Measurements from ENCODE around the gene RUBCNL. TPM values are rescaled to one million over a fixed set of nuclear protein-coding genes. Genes with fewer than 3 reads are reported as not detected.

The RUBCNL gene
- total RNA-seq, 4 donors from 2014 or later: 0.48 to 0.85 (median 0.76) TPM; not detected in 1

DNA sequence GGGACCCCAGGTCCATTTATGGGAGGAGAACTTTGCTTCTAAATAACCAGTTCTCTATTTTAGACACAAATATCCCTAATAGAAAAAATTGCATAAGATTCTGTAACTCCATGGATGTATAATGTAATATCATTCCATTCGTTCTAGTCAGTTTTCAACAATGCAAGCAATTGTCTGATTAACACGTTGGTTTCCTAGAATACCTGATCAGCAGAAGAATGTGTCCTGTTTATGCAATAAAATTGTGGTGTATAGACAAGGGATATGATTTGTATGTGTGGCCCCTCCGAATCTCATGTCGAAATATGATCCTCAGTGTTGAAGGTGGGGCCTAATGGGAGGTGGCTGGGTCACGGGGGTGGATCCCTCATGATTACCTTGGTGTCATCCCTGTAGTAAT, 62.1 kb downstream of the RUBCNL start:
- DNase-seq: no peak
- TF ChIP-seq, protein P1, sequence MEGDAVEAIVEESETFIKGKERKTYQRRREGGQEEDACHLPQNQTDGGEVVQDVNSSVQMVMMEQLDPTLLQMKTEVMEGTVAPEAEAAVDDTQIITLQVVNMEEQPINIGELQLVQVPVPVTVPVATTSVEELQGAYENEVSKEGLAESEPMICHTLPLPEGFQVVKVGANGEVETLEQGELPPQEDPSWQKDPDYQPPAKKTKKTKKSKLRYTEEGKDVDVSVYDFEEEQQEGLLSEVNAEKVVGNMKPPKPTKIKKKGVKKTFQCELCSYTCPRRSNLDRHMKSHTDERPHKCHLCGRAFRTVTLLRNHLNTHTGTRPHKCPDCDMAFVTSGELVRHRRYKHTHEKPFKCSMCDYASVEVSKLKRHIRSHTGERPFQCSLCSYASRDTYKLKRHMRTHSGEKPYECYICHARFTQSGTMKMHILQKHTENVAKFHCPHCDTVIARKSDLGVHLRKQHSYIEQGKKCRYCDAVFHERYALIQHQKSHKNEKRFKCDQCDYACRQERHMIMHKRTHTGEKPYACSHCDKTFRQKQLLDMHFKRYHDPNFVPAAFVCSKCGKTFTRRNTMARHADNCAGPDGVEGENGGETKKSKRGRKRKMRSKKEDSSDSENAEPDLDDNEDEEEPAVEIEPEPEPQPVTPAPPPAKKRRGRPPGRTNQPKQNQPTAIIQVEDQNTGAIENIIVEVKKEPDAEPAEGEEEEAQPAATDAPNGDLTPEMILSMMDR (IDR thresholded peaks at IDR 0.05): no peak
- no peak for TF ChIP-seq POLR2A (IDR thresholded peaks at IDR 0.05)
- H3K27me3 ChIP-seq: no peaks in the 10 kb centered on the region
- no peaks in the 10 kb centered on the region for H3K9me3 ChIP-seq
- no peak overlapping the region for H3K4me3 ChIP-seq
- intact Hi-C loops (cut with DNase I): no loop called here
- H3K4me1 ChIP-seq: no peaks in the 10 kb centered on the region
- no peaks in the 10 kb centered on the region for H3K36me3 ChIP-seq
- 72 to 73% methylated on average over 5 of the region's 5 CpGs for WGBS, 2 donors
- H3K27ac ChIP-seq: no peak overlapping the region

DNA sequence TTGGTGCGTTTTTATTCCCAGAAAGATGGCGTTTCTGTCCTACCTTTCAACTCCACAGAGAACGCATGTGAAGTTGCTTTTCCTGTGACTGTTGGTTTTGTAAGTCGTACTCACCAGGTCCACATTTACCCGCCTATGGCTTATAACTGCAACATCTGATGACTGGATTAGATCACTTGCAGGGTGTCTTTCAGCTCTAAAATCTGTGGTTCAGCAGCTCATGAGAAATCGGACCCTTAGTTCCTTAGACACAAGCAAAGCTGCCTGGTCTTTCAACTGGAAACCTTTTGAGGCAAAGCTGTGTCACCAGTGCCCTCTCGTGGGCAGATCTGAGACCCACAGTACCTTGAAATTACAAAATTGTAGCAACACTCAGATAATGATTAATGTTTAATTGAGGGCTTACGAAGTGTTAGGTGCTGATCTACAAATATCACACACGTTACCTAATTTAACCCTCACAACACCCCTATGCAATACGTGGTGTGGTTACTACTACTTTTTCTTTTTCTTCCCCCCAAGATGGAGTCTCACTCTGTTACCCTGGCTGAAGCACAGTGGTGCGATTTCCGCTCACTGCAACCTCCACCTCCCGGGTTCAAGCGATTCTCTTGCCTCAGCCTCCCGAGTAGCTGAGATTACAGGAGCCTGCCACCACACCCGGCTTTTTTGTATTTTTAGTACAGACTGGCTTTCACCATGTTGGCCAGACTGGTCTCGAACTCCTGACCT, 65.4 kb downstream of the RUBCNL start:
- no peak for DNase-seq
- no peaks in the 10 kb centered on the region for H3K36me3 ChIP-seq
- 50 to 53% methylated on average over 16 to 17 of the region's 17 CpGs for WGBS, 2 donors
- no peak overlapping the region for H3K27ac ChIP-seq
- H3K4me3 ChIP-seq: no peak overlapping the region
- TF ChIP-seq, protein P1 (IDR thresholded peaks at IDR 0.05): peak in 5 of 6 experiments; percentile 23 to 52 (median 48)
- no peak for TF ChIP-seq POLR2A (IDR thresholded peaks at IDR 0.05)
- no peaks in the 10 kb centered on the region for H3K9me3 ChIP-seq
- no peaks in the 10 kb centered on the region for H3K27me3 ChIP-seq
- intact Hi-C loops (cut with DNase I): no loop called here
- no peaks in the 10 kb centered on the region for H3K4me1 ChIP-seq

DNA sequence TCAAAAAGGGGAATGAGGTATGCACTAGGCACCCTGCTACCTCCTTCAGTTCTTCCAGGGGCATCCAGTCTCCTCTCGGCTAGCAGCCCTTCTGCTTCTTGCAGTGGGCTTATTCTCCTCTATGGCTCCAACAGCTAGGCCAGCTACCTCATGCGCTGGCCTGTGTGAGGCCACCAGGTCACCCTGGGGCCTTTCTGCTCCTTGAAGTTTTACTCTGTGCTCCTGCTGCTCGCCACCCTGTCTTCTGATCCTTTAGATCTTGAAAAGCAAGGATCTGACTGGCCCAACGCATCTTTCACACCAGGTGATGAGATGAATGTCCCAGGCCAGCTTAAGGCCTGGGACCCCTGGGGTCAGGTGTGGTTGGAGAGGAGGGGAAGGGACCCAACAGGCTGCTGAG, 66.2 kb downstream of the RUBCNL start:
- Histone ChIP-seq H3K27me3 (no peaks in the 10 kb centered on the region), H3K36me3 (no peaks in the 10 kb centered on the region), H3K4me3 (no peak overlapping the region), H3K9me3 (no peaks in the 10 kb centered on the region), H3K27ac (no peak overlapping the region), H3K4me1 (no peaks in the 10 kb centered on the region)
- TF ChIP-seq POLR2A (IDR thresholded peaks at IDR 0.05): no peak
- TF ChIP-seq, protein P1 (IDR thresholded peaks at IDR 0.05): no peak
- intact Hi-C loops (cut with DNase I): no loop called here
- WGBS, 2 donors: 75 to 93% methylated on average over 2 to 3 of the region's 4 CpGs
- DNase-seq: no peak

DNA sequence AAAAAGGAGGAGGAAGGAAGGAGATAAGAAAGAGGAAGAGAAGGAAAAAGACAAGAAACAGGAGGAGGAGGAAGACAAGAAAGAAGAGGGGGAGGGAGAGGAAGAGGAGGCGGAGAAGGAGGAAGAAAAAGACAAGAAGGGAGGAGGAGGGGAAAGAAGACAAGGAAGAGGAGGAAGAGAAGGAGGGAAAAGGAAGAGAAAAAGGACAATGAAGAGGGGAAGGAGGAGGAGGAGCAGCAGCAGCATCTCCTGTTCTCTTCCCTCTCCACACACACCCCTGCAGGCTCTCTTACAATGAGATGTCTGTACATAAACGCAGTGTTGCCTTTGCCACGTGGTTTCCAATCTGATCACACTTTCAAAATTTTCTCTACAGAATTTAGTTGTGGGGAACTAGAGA, 66.6 kb downstream of the RUBCNL start:
- WGBS, 2 donors: 52 to 53% methylated on average over 3 of the region's 3 CpGs
- no peak overlapping the region for H3K27ac ChIP-seq
- TF ChIP-seq, protein P1 (IDR thresholded peaks at IDR 0.05): no peak
- no peak for TF ChIP-seq POLR2A (IDR thresholded peaks at IDR 0.05)

DNA sequence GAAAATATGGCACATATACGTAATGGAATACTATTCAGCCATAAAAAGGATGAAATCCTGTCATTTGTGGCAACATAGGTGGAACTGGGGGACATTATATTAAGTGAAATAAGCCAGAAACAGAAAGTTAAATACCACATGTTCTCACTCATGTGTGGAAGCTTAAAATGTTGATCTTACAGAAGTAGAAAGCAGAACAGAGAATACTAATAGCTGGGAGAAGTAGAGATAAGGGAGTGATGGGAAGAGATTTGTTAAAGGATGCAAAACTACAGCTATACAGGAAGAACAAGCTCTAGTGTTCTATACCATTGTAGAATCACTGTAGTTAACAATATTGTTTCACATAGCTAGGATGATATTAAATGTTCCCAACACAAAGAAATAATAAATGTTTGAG, 68.1 kb downstream of the RUBCNL start:
- Histone ChIP-seq H3K27me3 (no peaks in the 10 kb centered on the region), H3K9me3 (no peaks in the 10 kb centered on the region), H3K4me1 (no peaks in the 10 kb centered on the region), H3K4me3 (no peak overlapping the region), H3K27ac (no peak overlapping the region), H3K36me3 (no peaks in the 10 kb centered on the region)
- WGBS, 2 donors: 83 to 86% methylated on average over 1 of the region's 1 CpG
- DNase-seq: no peak
- intact Hi-C loops (cut with DNase I): no loop called here
- TF ChIP-seq POLR2A (IDR thresholded peaks at IDR 0.05): no peak
- TF ChIP-seq, protein P1 (IDR thresholded peaks at IDR 0.05): no peak

More for the DNA sequence above, 66.6 kb downstream of the RUBCNL start:
- Histone ChIP-seq H3K4me1 (no peaks in the 10 kb centered on the region), H3K27me3 (no peaks in the 10 kb centered on the region), H3K36me3 (no peaks in the 10 kb centered on the region), H3K4me3 (no peak overlapping the region), H3K9me3 (no peaks in the 10 kb centered on the region)
- DNase-seq: no peak
- intact Hi-C loops (cut with DNase I): no loop called here
